K562 (cell line): ENCODE results near the gene KLHL41.
"Not testable (repeated sequence)": the region's sequence is repeated elsewhere in the genome, so short reads cannot be mapped to it uniquely, and the experiment has no call there.

Source experiments
- CREB1 ChIP-seq, 2 experiments: sonication (generic) in 1 of 2; formaldehyde crosslinking in 1 of 2; IDR thresholded peaks; 2 replicates each; pipeline versions ENCODE4 v1.6.1 to v1.8.0; 2012 to 2022; ENCODE audit warnings: inconsistent platforms in 1 of 2, mild to moderate bottlenecking in 1 of 2, missing genetic modification reagents in 1 of 2, moderate library complexity in 1 of 2
- CTCF ChIP-seq, 3 experiments: IDR thresholded peaks in 2 of 3; conservative IDR thresholded peaks in 1 of 3; 2 replicates each; pipeline ENCODE4 v1.5.1; 2011 to 2012; ENCODE audit warnings: low read length in 3 of 3, mild to moderate bottlenecking in 3 of 3, control low read depth in 2 of 3, improper control_type of control experiment in 1 of 3, inconsistent platforms in 1 of 3, low read depth in 1 of 3, mixed read lengths in 1 of 3, moderate library complexity in 1 of 3; ENCODE audit not compliant: insufficient read depth in 2 of 3
- PHF8 ChIP-seq: fragments of 200-600 bp; sonication (generic); IDR thresholded peaks from 2 replicates; pipeline ENCODE4 v1.6.1; 2012; ENCODE audit warnings: mixed run types, mild to moderate bottlenecking, inconsistent platforms, low read length, moderate library complexity, borderline replicate concordance
- ZFX ChIP-seq: sonication (generic); formaldehyde crosslinking; IDR thresholded peaks from 2 replicates; pipeline ENCODE4 v1.8.0; 2022; ENCODE audit warnings: mild to moderate bottlenecking, missing genetic modification reagents, moderate library complexity

GRCh38 chr2:169514758-169515157, 5.3 kb downstream of the KLHL41 start:
- not testable (repeated sequence) for TF ChIP-seq PHF8; CREB1 (IDR thresholded peaks at IDR 0.05); CREB1 (CRISPR knock-in tag; IDR thresholded peaks at IDR 0.05); CTCF (IDR thresholded peaks at IDR 0.05 in 2 of 3, conservative IDR thresholded peaks at IDR 0.05 in 1 of 3; ENCODE audit: insufficient read depth in 2 of 3, low read depth in 1 of 3, low read length in 3 of 3); ZFX
